ENCODE results near the gene NT5E. TPM values are rescaled to one million over a fixed set of nuclear protein-coding genes. Genes with fewer than 3 reads are reported as not detected.

Gene NT5E
- total RNA-seq, 3 donors from 2014 or later: 10.1 to 26.5 (median 11.4) TPM

GRCh38 chr6:85417336-85417735 lies 32.5 kb upstream of the NT5E start:
- Histone ChIP-seq H3K36me3 (no peaks in the 10 kb centered on the region), H3K9me3 (no peaks in the 10 kb centered on the region), H3K27me3 (no peaks in the 10 kb centered on the region), H3K4me3 (no peak overlapping the region), H3K27ac (no peak overlapping the region), H3K4me1 (no peaks in the 10 kb centered on the region)
- intact Hi-C loops (cut with DNase I; ENCODE audit: low total_unique reads): no loop called here
- no peak for DNase-seq (ENCODE audit: low spot score in 2 of 2)
- TF ChIP-seq POLR2AphosphoS5 (IDR thresholded peaks at IDR 0.05) (no peak), CTCF (IDR thresholded peaks at IDR 0.05) (no peak), POLR2A (IDR thresholded peaks at IDR 0.05) (no peak)

DNA sequence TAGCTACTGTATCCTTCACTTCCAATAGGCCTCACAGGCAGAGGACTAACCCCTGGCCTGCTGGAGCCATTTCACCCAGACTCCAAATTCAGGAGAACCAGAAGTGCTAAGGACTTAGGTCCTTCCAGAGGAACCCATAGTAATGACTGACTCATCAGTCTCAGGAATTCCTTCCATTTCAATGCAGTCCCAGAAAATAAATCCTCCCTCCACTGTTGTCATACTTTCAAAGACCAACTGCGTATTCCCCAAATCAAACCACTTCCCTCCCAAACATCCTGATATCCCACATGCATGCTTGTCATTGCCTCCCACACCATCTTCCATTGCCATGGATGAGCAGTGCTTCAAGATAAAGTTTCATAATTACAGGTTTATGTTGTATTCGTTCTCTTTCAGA lies 31.8 kb upstream of the NT5E start:
- no peak for DNase-seq (ENCODE audit: low spot score in 2 of 2)
- no peaks in the 10 kb centered on the region for H3K4me1 ChIP-seq
- H3K27ac ChIP-seq: no peak overlapping the region

DNA sequence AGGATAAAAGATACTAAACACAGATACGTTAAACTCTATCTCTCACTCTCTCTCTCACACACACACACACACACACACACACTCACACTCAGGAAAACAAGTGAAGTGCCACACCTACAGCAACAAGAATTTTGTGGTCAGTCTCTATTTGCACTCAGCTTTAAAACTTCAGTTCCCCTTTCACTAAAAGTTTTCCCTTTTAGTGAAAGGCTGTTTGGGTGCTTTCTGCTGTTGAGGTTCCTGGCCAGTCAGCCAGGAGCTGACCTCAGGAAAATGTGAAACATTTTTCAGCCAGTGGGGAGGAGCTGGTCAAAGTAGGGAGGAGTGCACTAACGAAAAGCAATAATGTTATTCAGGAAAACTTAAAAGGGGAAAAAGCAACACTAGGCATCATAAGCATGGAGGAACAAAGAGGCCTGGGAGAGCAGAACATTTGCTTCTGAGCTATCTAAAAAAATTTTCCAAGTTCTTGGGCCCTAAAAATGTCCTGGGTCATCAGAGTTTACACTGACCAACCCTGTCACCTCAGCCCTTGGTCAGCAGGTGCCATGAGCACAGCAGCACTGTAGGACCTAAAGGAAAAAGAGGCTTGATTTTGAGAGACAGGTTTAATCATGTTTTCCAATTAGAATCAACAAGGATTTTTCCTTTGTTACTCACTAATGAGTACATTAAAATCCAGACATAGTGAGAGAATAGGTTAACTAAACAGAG lies 30.7 kb upstream of the NT5E start:
- no peak overlapping the region for H3K4me3 ChIP-seq
- H3K27ac ChIP-seq: peak overlapping the region in 1 of 2 donors; percentile 56
- H3K27me3 ChIP-seq: no peaks in the 10 kb centered on the region
- H3K36me3 ChIP-seq: no peaks in the 10 kb centered on the region
- no peak for DNase-seq (ENCODE audit: low spot score in 2 of 2)
- TF ChIP-seq CTCF (IDR thresholded peaks at IDR 0.05): no peak
- no peak for TF ChIP-seq POLR2AphosphoS5 (IDR thresholded peaks at IDR 0.05)
- TF ChIP-seq POLR2A (IDR thresholded peaks at IDR 0.05): no peak
- intact Hi-C loops (cut with DNase I; ENCODE audit: low total_unique reads): no loop called here
- no peaks in the 10 kb centered on the region for H3K9me3 ChIP-seq
- H3K4me1 ChIP-seq: no peaks in the 10 kb centered on the region

More for the DNA sequence above, 31.8 kb upstream of the NT5E start:
- no peaks in the 10 kb centered on the region for H3K36me3 ChIP-seq
- no peak for TF ChIP-seq CTCF (IDR thresholded peaks at IDR 0.05)
- TF ChIP-seq POLR2A (IDR thresholded peaks at IDR 0.05): no peak
- no peak for TF ChIP-seq POLR2AphosphoS5 (IDR thresholded peaks at IDR 0.05)
- no peaks in the 10 kb centered on the region for H3K9me3 ChIP-seq
- no peak overlapping the region for H3K4me3 ChIP-seq
- H3K27me3 ChIP-seq: no peaks in the 10 kb centered on the region
- intact Hi-C loops (cut with DNase I; ENCODE audit: low total_unique reads): no loop called here

DNA sequence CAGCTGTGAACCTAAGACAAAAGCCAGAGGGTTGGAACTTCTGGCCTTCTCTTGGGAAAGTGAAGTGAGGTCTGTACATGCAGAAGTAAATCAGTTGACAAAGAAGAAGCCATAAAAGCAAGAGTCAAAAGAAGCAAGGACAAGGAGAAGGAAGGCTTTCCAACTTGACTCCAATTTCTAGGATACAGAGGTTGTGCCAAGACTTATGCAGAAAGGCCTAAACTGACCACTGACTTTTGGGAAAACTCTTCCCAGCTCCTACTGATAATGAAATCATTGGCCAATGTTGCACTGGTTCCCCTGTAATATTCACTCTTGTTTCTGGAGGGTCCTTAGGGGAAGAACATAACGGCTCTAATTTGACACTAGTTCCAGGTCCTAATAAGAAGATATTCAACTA lies 29.3 kb upstream of the NT5E start:
- Histone ChIP-seq H3K36me3 (no peaks in the 10 kb centered on the region), H3K27me3 (no peaks in the 10 kb centered on the region), H3K9me3 (no peaks in the 10 kb centered on the region), H3K4me1 (no peaks in the 10 kb centered on the region), H3K27ac (no peak overlapping the region), H3K4me3 (no peak overlapping the region)
- no peak for TF ChIP-seq POLR2AphosphoS5 (IDR thresholded peaks at IDR 0.05)
- no peak for TF ChIP-seq CTCF (IDR thresholded peaks at IDR 0.05)
- TF ChIP-seq POLR2A (IDR thresholded peaks at IDR 0.05): no peak
- no peak for DNase-seq (ENCODE audit: low spot score in 2 of 2)
- intact Hi-C loops (cut with DNase I; ENCODE audit: low total_unique reads): no loop called here

- TF ChIP-seq POLR2A (IDR thresholded peaks at IDR 0.05) (no peak), POLR2AphosphoS5 (IDR thresholded peaks at IDR 0.05) (no peak), CTCF (IDR thresholded peaks at IDR 0.05) (no peak)
- Histone ChIP-seq H3K9me3 (peaks cover 0 to 4% of the 10 kb centered on the region in 2 donors), H3K36me3 (no peaks in the 10 kb centered on the region), H3K4me1 (no peaks in the 10 kb centered on the region), H3K27ac (no peak overlapping the region), H3K27me3 (no peaks in the 10 kb centered on the region), H3K4me3 (no peak overlapping the region)
- intact Hi-C loops (cut with DNase I; ENCODE audit: low total_unique reads): no loop called here
- DNase-seq (ENCODE audit: low spot score in 2 of 2): no peak
Observed at GRCh38 chr6:85421181-85421580, 28.7 kb upstream of the NT5E start.
